IMR-90 (cell line): ENCODE data around the gene RALGPS1. TPM values are rescaled to one million over a fixed set of nuclear protein-coding genes. Genes with fewer than 3 reads are reported as not detected.

ENCODE experiments used
- ATAC-seq: fragments of 200-7000 bp; cut with Tn5 transposase; 2 replicates; pipeline ENCODE4 v1.9.1; 2020; ENCODE audit warnings: low read depth, mild to moderate bottlenecking, moderate library complexity
- BruUV-seq: library from RNA; stranded (reverse); fragments of 400-500 nt; replicated peaks from 2 replicates; lab custom pipeline; 2021; lab: Mats Ljungman, UMichigan
- CTCF ChIA-PET: fragments of 300-600 bp; formaldehyde crosslinking; extraction: SDS; loops from one replicate; lab custom pipeline; 2021; ENCODE audit warnings: antibody characterized with exemption; lab: Yijun Ruan, JAX
- POLR2A ChIA-PET: fragments of 300-600 bp; sonication (Branson Sonifier 250); formaldehyde crosslinking; loops from one replicate; lab custom pipeline; 2022; ENCODE audit warnings: antibody characterized with exemption; ENCODE audit not compliant: unreplicated experiment; lab: Charles Lee
- DNase-seq: peaks from one replicate; pipeline ENCODE4 v3.0.0; 2013
- H2AFZ ChIP-seq: replicated peaks from 2 replicates; pipeline ENCODE3; 2013; ENCODE audit warnings: low read length, mild to moderate bottlenecking; ENCODE audit not compliant: poor library complexity
- H2AK5ac ChIP-seq: 2 replicates; pipeline ENCODE4 v1.6.1; 2013; ENCODE audit warnings: low read depth, low read length, inconsistent platforms
- H2AK9ac ChIP-seq: replicated peaks from 2 replicates; pipeline ENCODE3; 2013; ENCODE audit warnings: mild to moderate bottlenecking, low read depth, low read length, moderate library complexity; ENCODE audit not compliant: poor library complexity
- H2BK120ac ChIP-seq: 2 replicates; pipeline ENCODE4 v1.6.1; 2013; ENCODE audit warnings: low read depth, low read length, inconsistent platforms
- H2BK15ac ChIP-seq: 3 replicates; pipeline ENCODE4 v1.6.1; 2013; ENCODE audit warnings: low read depth, low read length, inconsistent platforms
- H2BK20ac ChIP-seq: 2 replicates; pipeline ENCODE4 v1.6.1; 2013; ENCODE audit warnings: low read depth, mild to moderate bottlenecking, inconsistent platforms, low read length, moderate library complexity
- H2BK5ac ChIP-seq: 2 replicates; pipeline ENCODE4 v1.6.1; 2013; ENCODE audit warnings: mild to moderate bottlenecking, low read depth, low read length, inconsistent platforms; ENCODE audit not compliant: poor library complexity, severe bottlenecking
- H3K14ac ChIP-seq: replicated peaks from 2 replicates; pipeline ENCODE4 v1.6.1; 2013; ENCODE audit warnings: low read depth, low read length, inconsistent platforms
- H3K18ac ChIP-seq: 2 replicates; pipeline ENCODE4 v1.6.1; 2013; ENCODE audit warnings: low read depth, low read length, control low read depth
- H3K23ac ChIP-seq: 2 replicates; pipeline ENCODE4 v1.6.1; 2013; ENCODE audit warnings: low read depth, low read length, inconsistent platforms
- H3K27ac ChIP-seq: 2 replicates; pipeline ENCODE4 v1.5.1; 2013; ENCODE audit warnings: mild to moderate bottlenecking, control low read depth, low read length; ENCODE audit not compliant: insufficient read depth
- H3K27me3 ChIP-seq: 2 replicates; pipeline ENCODE4 v1.6.1; 2013; ENCODE audit warnings: low read length; ENCODE audit not compliant: control insufficient read depth, insufficient read depth
- H3K36me3 ChIP-seq: 2 replicates; pipeline ENCODE4 v1.6.1; 2013; ENCODE audit warnings: low read length, mixed read lengths; ENCODE audit not compliant: control insufficient read depth, insufficient read depth
- H3K4ac ChIP-seq: 2 replicates; pipeline ENCODE4 v1.6.1; 2013; ENCODE audit warnings: low read depth, low read length, inconsistent platforms
- H3K4me1 ChIP-seq: 2 replicates; pipeline ENCODE4 v1.6.1; 2013; ENCODE audit warnings: low read length, mixed read lengths; ENCODE audit not compliant: control insufficient read depth, insufficient read depth
- H3K4me2 ChIP-seq: 2 replicates; pipeline ENCODE4 v1.6.1; 2013; ENCODE audit warnings: low read depth, mild to moderate bottlenecking, control low read depth, low read length, moderate library complexity
- H3K4me3 ChIP-seq: 2 replicates; pipeline ENCODE4 v1.5.1; 2013; ENCODE audit warnings: low read depth, mild to moderate bottlenecking, control low read depth, low read length, moderate library complexity; ENCODE audit not compliant: insufficient read depth
- H3K56ac ChIP-seq: 2 replicates; pipeline ENCODE4 v1.6.1; 2013; ENCODE audit warnings: low read length, inconsistent platforms; ENCODE audit not compliant: insufficient read depth; ENCODE audit errors: extremely low read depth
- H3K79me1 ChIP-seq, 2 experiments: 2 replicates each; pipeline ENCODE4 v1.6.1; 2013; ENCODE audit warnings: low read length in 2 of 2, inconsistent platforms in 1 of 2, low read depth in 1 of 2
- H3K9ac ChIP-seq: 2 replicates; pipeline ENCODE4 v1.6.1; 2013; ENCODE audit warnings: low read depth, low read length, control low read depth
- H3K9me1 ChIP-seq: 2 replicates; pipeline ENCODE4 v1.6.1; 2013; ENCODE audit warnings: low read length, inconsistent platforms; ENCODE audit not compliant: insufficient read depth
- H3K9me3 ChIP-seq: 2 replicates; pipeline ENCODE4 v1.6.1; 2013; ENCODE audit warnings: low read length; ENCODE audit not compliant: control insufficient read depth, insufficient read depth
- H4K20me1 ChIP-seq: 2 replicates; pipeline ENCODE4 v1.6.1; 2013; ENCODE audit warnings: low read length, inconsistent platforms; ENCODE audit not compliant: insufficient read depth
- H4K5ac ChIP-seq: 2 replicates; pipeline ENCODE4 v1.6.1; 2013; ENCODE audit warnings: mild to moderate bottlenecking, low read depth, low read length, control low read depth
- H4K8ac ChIP-seq, 2 experiments: 2 replicates each; pipeline ENCODE4 v1.6.1; 2013; ENCODE audit warnings: low read depth in 2 of 2, low read length in 2 of 2, control low read depth in 1 of 2, inconsistent platforms in 1 of 2
- H4K91ac ChIP-seq: 2 replicates; pipeline ENCODE4 v1.6.1; 2013; ENCODE audit warnings: low read depth, low read length, inconsistent platforms; ENCODE audit not compliant: insufficient read depth
- CHD1 ChIP-seq: IDR thresholded peaks from 2 replicates; pipeline ENCODE4 v1.6.1; 2012; ENCODE audit warnings: low read depth, low read length, improper control_type of control experiment
- MAFK ChIP-seq: IDR thresholded peaks from 2 replicates; pipeline ENCODE4 v1.6.1; 2012; ENCODE audit warnings: low read depth, low read length, improper control_type of control experiment
- WGBS, 2 experiments: methylation state at CpG; one replicate each; pipeline versions ENCODE4 v1.1.5 to v1.1.7; 2013; ENCODE audit warnings: missing lambda C conversion rate in 2 of 2; ENCODE audit not compliant: insufficient read length in 1 of 2; ENCODE audit errors: extremely low coverage in 2 of 2; 5-methylcytosine and 5-hydroxymethylcytosine counted together
- dilution Hi-C: fragments of 300-500 bp; cut with HindIII; formaldehyde crosslinking; loops from one replicate; pipeline ENCODE4 v1.14.3; 2018; ENCODE audit warnings: low sequenced_read_pairs; ENCODE audit not compliant: unreplicated experiment
- in situ Hi-C: fragments of 300-500 bp; cut with MboI; formaldehyde crosslinking; loops from 3 replicates; pipeline ENCODE4 v1.14.3; 2019; ENCODE audit warnings: low sequenced_read_pairs, inconsistent platforms, mixed read lengths
- intact Hi-C: fragments of 100-400 bp; cut with micrococcal nuclease; formaldehyde crosslinking; loops from 2 replicates; pipeline ENCODE4 v1.10.0; 2022
- polyA plus RNA-seq, 3 experiments: library from polyadenylated mRNA; depleted of rRNA; stranded (reverse); fragments of >200 nt; gene quantifications; 2 replicates each; pipeline ENCODE4 v1.2.3, GENCODE V29; 2012; ENCODE audit warnings: low replicate concordance in 1 of 3
- total RNA-seq: library from RNA; depleted of rRNA; stranded (reverse); fragments of >200 nt; gene quantifications from 2 replicates; pipeline ENCODE4 v1.2.3, GENCODE V29; 2012

The RALGPS1 gene
- total and polyA plus RNA-seq, 2 of the 4 experiments (the other 2 are of a cell fraction) = 0.90 to 2.8 TPM

GRCh38 chr9:127020036-127020801, 105.6 kb downstream of the RALGPS1 start:
- dilution Hi-C loops = no loop called here
- Histone ChIP-seq H3K18ac (peak overlapping the region; percentile 78; the same call in 1 of the 2 replicates), H3K9me1 (peaks cover 9% of the 10 kb centered on the region), H3K4me3 (no peak overlapping the region), H2AK9ac (no peak overlapping the region), H3K56ac (no peak overlapping the region), H2BK20ac (no peak overlapping the region), H4K20me1 (no peaks in the 10 kb centered on the region), H3K4me1 (peaks cover 11% of the 10 kb centered on the region), H3K36me3 (no peaks in the 10 kb centered on the region), H2AK5ac (0 out of 2 replicates have a peak overlapping the region, but pooled peaks have one; percentile 63), H3K9me3 (no peaks in the 10 kb centered on the region), H3K27me3 (no peaks in the 10 kb centered on the region; the same call in 1 of the 2 replicates), H3K9ac (no peak overlapping the region), H4K91ac (no peak overlapping the region), H2BK15ac (no peak overlapping the region), H2BK120ac (no peak overlapping the region; the same call in 1 of the 2 replicates), H2BK5ac (no peak overlapping the region), H2AFZ (no peak overlapping the region), H3K23ac (no peak overlapping the region), H3K27ac (no peak overlapping the region), H4K5ac (no peak overlapping the region), H3K4me2 (no peak overlapping the region), H3K14ac (no peak overlapping the region), H3K79me1 (0 out of 4 replicates have a peak, but pooled peaks cover 0 to 4% of the 10 kb centered on the region in 2 experiments), H4K8ac (no peak overlapping the region), H3K4ac (no peak overlapping the region)
- ATAC-seq (no peak), DNase-seq (no peak)
- ChIA-PET CTCF (no interaction called here), POLR2A (no interaction called here)
- intact Hi-C loops = no loop called here
- WGBS, 2 experiments = no CpG with 5 or more reads among the region's 4 CpGs
- peak; percentile 38; the same call in 1 of the 2 replicates for TF ChIP-seq MAFK
- TF ChIP-seq CHD1 = no peak
- BruUV-seq = no TSS peak
- in situ Hi-C loops = no loop called here
